Left lung (tissue), 10 donors: ENCODE data around the gene FAM98B. TPM values are rescaled to one million over a fixed set of nuclear protein-coding genes. Genes with fewer than 3 reads are reported as not detected.

ENCODE experiments used
- ATAC-seq: fragments of 200-7000 bp; cut with Tn5 transposase; one replicate; pipeline ENCODE4 v1.9.1; 2020; ENCODE audit warnings: moderate library complexity
- DNase-seq, 4 donors: peaks; one replicate each; pipeline ENCODE4 v3.0.0-alpha.2; 2013 to 2020
- H3K27ac ChIP-seq, 2 donors: fragments of 200-600 bp; sonication (generic) in 1 of 2; one replicate each; pipeline versions ENCODE4 v1.5.0 to v1.8.0; 2020 to 2021
- H3K27me3 ChIP-seq, 2 donors: fragments of 200-600 bp; sonication (generic) in 1 of 2; one replicate each; pipeline versions ENCODE4 v1.5.0 to v1.8.0; 2020 to 2021
- H3K36me3 ChIP-seq, 2 donors: fragments of 200-600 bp; sonication (generic) in 1 of 2; one replicate each; pipeline versions ENCODE4 v1.5.0 to v1.8.0; 2020 to 2021
- H3K4me1 ChIP-seq, 2 donors: fragments of 200-600 bp; one replicate each; pipeline ENCODE4 v1.8.0; 2021
- H3K4me3 ChIP-seq, 2 donors: fragments of 200-600 bp; sonication (generic) in 1 of 2; one replicate each; pipeline versions ENCODE4 v1.5.0 to v1.8.0; 2020 to 2021; ENCODE audit warnings: mild to moderate bottlenecking in 1 of 2
- H3K9me3 ChIP-seq, 2 donors: fragments of 200-600 bp; sonication (generic) in 1 of 2; one replicate each; pipeline versions ENCODE4 v1.5.0 to v1.8.0; 2020 to 2021
- CTCF ChIP-seq, 2 donors: fragments of 200-600 bp; sonication (generic) in 1 of 2; IDR thresholded peaks; one replicate each; pipeline versions ENCODE4 v1.5.0 to v1.8.0; 2021; ENCODE audit warnings: antibody characterized with exemption in 2 of 2
- intact Hi-C, 2 donors: fragments of 100-400 bp; cut with DNase I; formaldehyde crosslinking; loops; one replicate each; pipeline versions ENCODE4 v1.11.2 to v1.14.2; 2022
- polyA plus RNA-seq, 6 donors: library from polyadenylated mRNA; unstranded; fragments of 120-200 nt; gene quantifications; one replicate each; pipeline ENCODE4 v1.2.1, GENCODE V29; 2013; ENCODE audit not compliant: insufficient read length in 6 of 6
- total RNA-seq, 2 donors: library from RNA; stranded (reverse); fragmentation: NEBNext Ultra II Directional; extraction: Animal tissue kit (Norgen Biotek cat#: 25700); gene quantifications; one replicate each; pipeline ENCODE4 v1.2.1, GENCODE V29; 2021
- donor health status: DM: no; HTN: yes; CAD: no.
- donor health status: DM: no; HTN: no; CAD: no.

The FAM98B gene
- total and polyA plus RNA-seq, 8 donors: 16.7 to 65.9 (median 54.3) TPM

- DNase-seq (no peak), ATAC-seq (no peak)
- Histone ChIP-seq H3K27me3 (no peaks in the 10 kb centered on the region), H3K9me3 (no peaks in the 10 kb centered on the region), H3K36me3 (peaks cover 0 to 27% of the 10 kb centered on the region in 2 donors), H3K27ac (no peak overlapping the region), H3K4me3 (no peak overlapping the region), H3K4me1 (no peaks in the 10 kb centered on the region)
- intact Hi-C loops: no loop called here
- no peak for TF ChIP-seq CTCF (IDR thresholded peaks at IDR 0.05)
Measured at GRCh38 chr15:38482572-38482971, 28.6 kb downstream of the FAM98B start.

- H3K4me3 ChIP-seq: no peak overlapping the region
Measured at GRCh38 chr15:38486936-38487335, 33.0 kb downstream of the FAM98B start.

GRCh38 chr15:38487378-38487777, 33.5 kb downstream of the FAM98B start:
- DNase-seq (no peak), ATAC-seq (no peak)
- H3K4me3 ChIP-seq: no peak overlapping the region
- no peak for TF ChIP-seq CTCF (IDR thresholded peaks at IDR 0.05)
- no peaks in the 10 kb centered on the region for H3K27me3 ChIP-seq
- H3K9me3 ChIP-seq: no peaks in the 10 kb centered on the region
- peaks cover 0 to 11% of the 10 kb centered on the region in 2 donors for H3K36me3 ChIP-seq
- H3K4me1 ChIP-seq: no peaks in the 10 kb centered on the region
- no peak overlapping the region for H3K27ac ChIP-seq
- intact Hi-C loops: no loop called here

More at GRCh38 chr15:38486936-38487335, 33.0 kb downstream of the FAM98B start:
- no peaks in the 10 kb centered on the region for H3K9me3 ChIP-seq
- H3K27ac ChIP-seq: no peak overlapping the region
- ATAC-seq (no peak), DNase-seq (no peak)
- H3K36me3 ChIP-seq: peaks cover 0 to 12% of the 10 kb centered on the region in 2 donors
- no peak for TF ChIP-seq CTCF (IDR thresholded peaks at IDR 0.05)
- intact Hi-C loops: no loop called here
- H3K27me3 ChIP-seq: no peaks in the 10 kb centered on the region
- no peaks in the 10 kb centered on the region for H3K4me1 ChIP-seq

GRCh38 chr15:38490242-38490922, 36.5 kb downstream of the FAM98B start:
- intact Hi-C loops: no loop called here
- no peak for TF ChIP-seq CTCF (IDR thresholded peaks at IDR 0.05)

GRCh38 chr15:38496151-38496550, 42.2 kb downstream of the FAM98B start:
- intact Hi-C loops: no loop called here
- Histone ChIP-seq H3K36me3 (peaks cover 0 to 19% of the 10 kb centered on the region in 2 donors), H3K9me3 (no peaks in the 10 kb centered on the region), H3K27ac (no peak overlapping the region), H3K4me1 (no peaks in the 10 kb centered on the region), H3K27me3 (no peaks in the 10 kb centered on the region), H3K4me3 (no peak overlapping the region)
- TF ChIP-seq CTCF (IDR thresholded peaks at IDR 0.05): no peak
- no peak for ATAC-seq
- DNase-seq: no peak

More at GRCh38 chr15:38490242-38490922, 36.5 kb downstream of the FAM98B start:
- ATAC-seq (no peak), DNase-seq (no peak)
- H3K27ac ChIP-seq: no peak overlapping the region
- no peaks in the 10 kb centered on the region for H3K4me1 ChIP-seq
- H3K27me3 ChIP-seq: no peaks in the 10 kb centered on the region
- H3K36me3 ChIP-seq: peaks cover 0 to 7% of the 10 kb centered on the region in 2 donors
- H3K9me3 ChIP-seq: no peaks in the 10 kb centered on the region
- no peak overlapping the region for H3K4me3 ChIP-seq
